ENCODE data around the gene RAB3A.
A peak's percentile ranks its signal among the peaks of the same experiment; 100 is the strongest.
"Not testable (repeated sequence)": the region's sequence is repeated elsewhere in the genome, so short reads cannot be mapped to it uniquely, and the experiment has no call there.

Gene RAB3A

DNA sequence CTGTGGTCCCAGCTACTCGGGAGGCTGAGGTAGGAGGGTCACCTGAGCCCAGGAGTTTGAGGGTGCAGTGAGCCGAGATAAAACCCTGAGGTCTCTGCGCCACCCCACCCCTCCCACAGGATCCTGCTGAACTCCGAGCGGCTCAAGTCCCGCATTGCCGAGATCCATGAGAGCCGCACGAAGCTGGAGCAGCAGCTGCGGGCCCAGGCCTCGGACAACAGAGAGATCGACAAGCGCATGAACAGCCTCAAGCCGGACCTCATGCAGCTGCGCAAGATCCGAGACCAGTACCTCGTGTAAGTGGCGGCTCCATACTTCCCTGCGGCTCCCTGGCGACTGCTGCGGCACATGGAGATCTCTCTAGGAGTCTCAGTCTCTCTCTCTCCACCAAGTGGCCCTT lies 36.8 kb downstream of the RAB3A start:
- no peak for DNase-seq

DNA sequence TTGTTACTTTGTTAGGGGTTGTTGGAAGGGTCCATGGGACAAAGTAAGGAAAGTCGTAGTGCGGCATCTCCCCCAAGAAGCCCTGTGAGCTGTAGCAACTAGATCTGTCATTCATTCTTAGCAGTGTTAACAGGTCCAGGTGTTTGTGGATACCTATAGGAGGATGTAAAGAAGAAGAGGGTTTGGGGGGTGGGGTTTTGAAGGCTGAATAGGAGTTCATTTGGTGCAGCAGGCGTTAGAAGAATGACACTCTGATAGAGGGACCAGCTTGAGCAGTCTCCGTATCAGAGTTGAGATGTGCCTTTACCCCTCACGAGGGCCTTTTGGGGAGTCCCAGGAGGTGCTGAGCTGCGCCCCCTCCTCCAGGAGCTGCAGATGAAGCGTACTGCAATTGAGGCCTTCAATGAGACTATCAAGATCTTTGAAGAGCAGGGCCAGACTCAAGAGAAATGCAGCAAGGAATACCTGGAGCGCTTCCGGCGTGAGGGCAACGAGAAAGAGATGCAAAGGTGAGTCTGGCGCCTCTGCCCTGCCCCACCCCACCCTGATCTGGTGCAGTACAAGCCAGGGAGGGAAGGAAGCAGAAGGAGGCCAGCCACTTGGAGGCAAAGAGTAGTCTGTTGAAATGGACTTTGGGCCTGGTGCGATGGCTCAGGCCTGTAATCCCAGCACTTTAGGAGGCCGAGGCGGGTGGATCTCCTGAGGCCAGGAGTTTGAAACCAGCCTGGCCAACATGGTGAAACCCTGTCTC lies 37.9 kb downstream of the RAB3A start:
- DNase-seq, result no peak

DNA sequence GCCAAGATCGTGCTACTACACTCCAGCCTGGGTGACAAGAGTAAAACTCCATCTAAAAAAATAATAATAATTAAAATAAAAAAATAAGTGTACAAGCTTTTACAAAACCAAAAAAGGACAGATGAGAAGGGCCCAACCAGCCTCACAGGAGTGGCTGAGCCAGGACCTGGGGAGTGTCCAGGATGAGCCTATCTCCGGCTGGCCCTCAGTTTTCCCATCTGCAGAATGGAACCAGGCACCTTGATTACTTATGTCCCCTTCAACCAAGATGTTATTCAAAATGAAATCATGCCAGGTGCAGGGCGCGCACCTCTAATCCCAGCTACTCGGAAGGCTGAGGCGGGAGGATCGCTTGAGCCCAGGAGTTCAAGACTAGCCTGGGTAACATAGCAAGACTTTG lies 39.8 kb downstream of the RAB3A start:
- DNase-seq, result no peak

DNA sequence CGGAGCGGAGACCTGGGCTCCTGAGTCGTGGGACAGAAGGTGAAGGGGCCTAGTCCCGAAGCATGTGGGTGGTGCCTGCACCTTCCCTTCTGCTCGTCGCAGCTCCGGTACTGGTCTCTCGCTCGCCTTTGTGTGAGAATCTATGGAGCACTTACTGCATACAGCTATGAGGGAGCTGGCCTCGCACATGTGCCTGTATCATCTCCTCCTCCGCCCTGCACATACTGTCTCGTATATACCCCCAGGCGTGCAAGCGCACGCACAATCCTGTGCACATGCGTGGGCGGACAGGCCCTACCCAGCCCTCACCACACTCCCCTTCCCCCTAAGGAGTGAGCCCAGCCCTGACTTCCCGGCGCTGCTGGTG lies 42.2 kb downstream of the RAB3A start:
- no peak for DNase-seq

DNA sequence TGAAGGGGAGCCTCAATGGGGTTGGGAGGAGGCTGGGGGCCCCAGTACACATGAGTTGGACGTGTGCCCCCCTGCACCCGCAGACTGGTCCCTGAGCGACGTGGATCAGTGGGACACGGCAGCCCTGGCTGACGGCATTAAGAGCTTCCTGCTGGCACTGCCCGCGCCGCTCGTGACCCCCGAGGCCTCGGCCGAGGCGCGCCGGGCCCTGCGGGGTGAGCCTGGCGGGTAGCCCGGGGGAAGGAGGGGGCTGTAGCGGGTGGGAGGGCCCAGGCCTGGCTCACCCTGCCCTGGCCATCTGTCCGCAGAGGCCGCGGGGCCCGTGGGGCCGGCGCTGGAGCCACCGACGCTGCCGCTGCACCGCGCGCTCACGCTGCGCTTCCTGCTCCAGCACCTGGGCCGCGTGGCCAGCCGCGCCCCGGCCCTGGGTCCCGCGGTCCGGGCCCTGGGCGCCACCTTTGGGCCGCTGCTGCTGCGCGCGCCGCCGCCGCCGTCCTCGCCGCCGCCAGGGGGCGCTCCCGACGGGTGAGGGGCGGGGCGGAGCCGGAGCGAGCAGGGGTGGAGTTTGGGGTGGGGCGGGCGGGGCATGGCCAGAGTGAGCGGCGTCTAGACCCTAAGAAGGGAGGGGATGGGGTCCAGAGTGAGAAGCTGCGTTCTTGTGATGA lies 42.7 kb downstream of the RAB3A start:
- no peak for DNase-seq

DNA sequence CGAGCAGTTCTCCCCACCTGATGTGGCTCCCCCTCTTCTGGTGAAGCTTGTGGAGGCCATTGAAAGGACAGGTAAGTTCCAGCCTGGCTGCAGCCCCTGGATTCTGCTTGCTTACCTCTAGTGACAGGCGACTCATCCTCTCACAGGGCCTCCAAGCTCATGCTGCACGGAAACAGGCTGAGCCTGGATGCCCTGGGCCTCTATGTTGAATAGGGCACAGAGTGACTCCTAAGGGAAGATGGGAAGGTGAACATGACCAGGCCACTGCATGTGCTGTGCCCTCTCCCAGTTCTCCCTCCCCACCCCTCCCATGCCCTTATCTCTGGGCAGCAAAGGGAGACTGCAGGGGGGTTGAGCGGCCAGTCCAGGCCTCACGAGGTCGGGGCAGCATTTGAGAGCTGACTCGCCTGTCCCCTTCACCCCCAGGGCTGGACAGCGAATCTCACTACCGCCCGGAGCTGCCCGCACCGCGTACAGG lies 43.3 kb downstream of the RAB3A start:
- no peak for DNase-seq

DNA sequence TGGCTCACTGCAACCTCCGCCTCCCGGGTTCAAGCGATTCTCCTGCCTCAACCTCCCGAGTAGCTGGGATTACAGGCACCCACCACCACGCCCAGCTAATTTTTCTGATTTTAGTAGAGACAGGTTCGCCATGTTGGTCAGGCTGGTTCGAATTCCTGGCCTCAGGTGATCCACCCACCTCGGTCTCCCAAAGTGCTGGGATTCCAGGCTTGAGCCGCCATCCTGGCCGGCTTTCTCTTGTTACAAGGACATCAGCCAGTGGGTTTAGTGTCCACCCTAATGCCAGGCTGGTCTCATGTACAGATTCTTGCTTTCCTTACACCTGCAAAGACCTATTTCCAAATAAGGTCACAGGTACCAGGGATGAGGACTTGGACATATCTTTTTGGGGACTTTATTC lies 44.0 kb downstream of the RAB3A start:
- DNase-seq, result no peak

DNA sequence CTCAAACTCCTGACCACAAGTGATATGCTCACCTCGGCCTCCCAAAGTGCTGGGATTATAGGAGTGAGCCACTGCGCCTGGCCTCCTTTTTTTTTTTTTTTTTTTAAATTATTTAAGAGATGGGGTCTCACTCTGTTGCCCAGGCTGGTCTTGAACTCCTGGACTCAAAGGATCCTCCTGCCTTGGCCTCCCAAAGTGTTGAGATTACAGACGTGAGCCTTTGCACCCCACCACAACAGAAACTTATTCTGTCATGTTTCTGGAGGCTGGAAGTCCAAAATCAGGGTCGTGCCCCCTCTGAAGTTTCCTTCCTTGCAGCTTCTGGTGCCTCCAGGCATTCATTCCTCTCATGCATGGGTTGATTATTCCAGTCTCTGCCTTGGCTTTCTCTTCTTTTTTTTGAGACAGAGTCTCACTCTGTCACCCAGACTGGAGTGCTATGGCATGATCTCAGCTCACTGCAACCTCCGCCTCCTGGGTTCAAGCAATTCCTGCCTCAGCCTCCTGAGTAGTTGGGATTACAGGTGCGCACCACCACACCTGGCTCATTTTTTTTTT lies 44.7 kb downstream of the RAB3A start:
- not testable (repeated sequence) for DNase-seq

DNA sequence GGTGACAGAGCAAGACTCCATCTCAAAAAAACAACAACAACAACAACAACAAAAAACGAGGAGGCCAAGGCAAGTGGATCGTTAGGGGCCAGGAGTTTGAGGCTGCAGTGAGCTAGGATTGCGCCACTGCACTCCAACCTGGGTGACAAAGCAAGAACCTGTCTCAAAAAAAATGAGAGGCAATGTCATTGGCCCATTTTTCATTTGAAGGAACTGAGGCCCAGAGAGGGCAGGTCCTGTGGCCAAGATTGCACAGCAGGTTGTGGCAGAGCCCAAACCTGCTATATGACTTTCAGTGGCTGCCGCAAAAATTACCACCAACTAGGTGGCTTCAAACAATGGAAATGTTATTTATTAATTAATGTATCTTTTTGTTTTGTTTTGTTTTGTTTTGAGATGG lies 45.4 kb downstream of the RAB3A start:
- DNase-seq, result no peak

DNA sequence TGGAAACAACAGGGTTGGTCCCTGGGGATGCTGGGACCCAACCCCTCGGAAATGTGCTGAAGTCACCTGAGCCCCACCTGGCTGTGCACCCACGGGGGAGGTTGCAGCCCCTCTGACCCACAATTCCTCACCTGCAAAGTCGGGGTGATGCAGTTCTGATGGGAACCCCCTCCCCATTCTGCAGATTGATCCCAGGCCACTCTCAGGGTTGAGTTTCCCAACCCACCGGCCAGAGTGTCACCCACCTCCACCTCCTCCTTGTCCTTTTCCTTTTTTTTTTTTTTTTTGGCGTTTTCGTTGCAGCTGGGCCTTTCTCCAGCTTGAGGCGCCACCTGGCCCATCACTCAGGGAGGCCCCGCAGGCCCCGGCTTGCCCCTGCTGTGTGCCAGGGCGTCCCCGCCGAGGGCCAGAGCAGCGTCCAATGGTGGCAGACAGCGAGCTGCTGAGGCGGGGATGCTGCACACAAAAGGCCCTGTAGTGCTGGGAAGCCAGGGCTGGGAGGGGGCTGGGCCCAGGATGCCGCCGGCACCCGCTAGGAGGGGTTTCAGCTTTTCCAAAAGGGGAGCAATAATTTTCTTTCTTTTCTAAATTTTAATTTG lies 46.3 kb downstream of the RAB3A start:
- DNase-seq, result peak; percentile 88

DNA sequence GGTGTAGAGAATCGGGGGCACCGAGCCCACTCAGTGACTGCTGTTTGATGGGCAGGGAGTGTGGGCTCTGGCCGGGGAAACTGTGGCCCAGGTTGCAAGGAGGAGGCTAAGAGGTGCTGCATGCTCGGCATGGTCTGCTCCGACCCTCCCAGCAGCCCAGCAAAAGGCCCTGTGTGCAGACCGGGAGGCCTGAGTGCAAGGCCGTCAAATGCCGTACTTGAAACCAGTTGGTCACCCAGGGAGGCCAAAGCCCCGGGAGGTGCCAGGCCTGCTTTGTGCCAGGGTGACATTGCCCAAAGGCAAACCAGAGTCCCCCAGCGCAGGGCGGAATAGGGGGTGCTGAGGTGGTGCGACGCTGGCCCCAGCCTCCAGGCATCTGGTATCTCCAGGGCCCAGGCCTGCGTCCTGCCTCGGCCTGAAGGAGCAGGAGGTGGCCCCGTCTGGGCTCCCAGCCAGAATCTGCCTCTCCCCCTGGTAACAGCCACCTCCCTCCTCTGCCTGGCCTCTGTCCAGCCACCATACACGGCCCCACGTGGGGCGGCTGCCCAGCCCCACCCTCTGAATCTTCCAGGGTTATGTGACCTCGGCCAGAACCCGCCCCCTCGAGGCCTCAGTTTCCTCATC lies 46.9 kb downstream of the RAB3A start:
- peak; percentile 83 for DNase-seq

DNA sequence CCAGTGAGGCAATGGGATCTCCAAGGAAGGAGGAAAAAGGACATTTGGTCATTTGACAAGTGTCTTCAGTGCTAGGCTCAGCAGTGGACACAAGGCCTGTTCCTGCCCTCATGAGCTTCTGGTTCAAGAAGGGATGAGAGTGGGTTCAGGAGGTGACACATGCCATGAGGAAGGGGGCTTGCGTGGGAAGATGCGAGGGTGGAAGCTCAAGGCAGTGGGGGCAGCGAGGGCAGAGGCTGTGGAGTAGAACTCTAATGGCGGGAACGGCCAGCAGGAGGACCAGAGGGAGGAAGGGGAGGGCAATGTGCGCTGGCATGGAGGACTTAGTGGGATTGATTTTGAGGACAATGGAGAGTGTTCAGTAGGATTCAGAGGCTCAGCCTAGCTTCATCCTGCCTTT lies 47.6 kb downstream of the RAB3A start:
- no peak for DNase-seq

DNA sequence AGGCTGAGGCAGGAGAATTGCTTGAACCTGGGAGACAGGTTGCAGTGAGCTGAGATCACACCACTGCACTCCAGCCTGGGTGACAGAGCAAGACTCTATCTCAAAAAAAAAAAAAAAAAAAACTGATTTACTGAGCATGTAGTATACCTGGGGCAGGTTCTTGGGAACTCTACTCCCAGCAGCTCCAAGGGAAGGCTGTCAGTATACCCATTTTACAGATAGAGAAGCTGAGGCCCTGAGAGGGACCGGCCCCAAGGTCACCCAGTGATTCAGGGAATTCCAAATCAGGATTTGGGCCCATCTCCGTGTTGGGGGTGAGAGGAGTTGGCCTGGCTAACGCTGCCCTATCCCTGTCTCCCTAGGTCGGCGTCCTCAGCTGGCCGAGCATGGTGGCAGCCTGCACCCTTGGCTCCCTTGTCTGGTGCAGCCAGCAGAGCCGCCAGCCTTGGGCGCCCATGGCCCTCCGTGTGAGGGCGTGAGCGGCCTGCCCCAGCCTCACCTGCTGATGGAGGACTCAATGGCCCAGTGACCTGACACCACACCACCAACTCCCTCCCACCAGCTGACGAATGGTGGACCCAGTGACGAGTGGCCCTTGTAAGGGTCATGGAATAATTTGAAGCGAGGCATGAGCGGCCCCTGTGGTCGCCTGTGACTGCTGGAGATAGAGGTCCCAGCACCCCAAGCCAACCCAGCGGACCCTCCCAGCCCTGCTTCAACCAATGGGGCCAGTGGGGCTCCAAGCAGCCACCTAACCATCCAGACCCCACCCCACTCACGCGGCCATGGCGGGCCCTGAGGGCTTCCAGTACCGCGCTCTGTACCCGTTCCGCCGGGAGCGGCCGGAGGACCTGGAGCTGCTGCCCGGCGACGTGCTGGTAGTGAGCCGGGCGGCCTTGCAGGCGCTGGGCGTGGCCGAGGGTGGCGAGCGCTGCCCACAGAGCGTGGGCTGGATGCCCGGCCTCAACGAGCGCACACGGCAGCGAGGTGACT lies 48.5 kb downstream of the RAB3A start:
- no peak for DNase-seq

DNA sequence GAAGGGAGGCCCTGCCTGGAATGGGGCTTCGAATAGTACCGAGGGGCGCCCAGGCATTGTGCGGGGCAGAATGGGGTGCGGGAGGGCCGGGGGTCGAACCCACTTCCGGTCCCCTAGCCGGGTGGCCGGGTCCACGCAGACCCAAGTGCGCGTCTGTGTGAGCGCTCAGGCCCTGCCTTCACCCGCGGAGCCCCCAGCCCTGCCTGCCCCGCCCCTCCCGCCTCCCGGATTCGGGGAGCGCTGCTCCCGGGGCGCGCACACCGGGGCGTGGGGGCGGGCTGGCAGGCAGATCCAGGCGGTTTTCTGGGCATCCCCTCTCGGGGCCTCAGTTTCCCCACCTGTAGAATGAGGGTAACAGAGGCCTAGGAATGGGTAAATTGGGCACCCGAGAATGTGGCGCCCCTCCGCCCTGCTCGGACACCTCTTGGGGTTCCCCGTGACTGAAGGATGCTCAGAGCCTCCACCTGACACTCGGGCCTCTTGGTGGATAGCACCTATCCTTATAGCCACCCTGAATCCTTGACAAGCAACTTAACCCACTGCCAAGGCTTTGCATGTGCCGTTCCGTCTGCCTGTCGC lies 50.2 kb downstream of the RAB3A start:
- no peak for DNase-seq

DNA sequence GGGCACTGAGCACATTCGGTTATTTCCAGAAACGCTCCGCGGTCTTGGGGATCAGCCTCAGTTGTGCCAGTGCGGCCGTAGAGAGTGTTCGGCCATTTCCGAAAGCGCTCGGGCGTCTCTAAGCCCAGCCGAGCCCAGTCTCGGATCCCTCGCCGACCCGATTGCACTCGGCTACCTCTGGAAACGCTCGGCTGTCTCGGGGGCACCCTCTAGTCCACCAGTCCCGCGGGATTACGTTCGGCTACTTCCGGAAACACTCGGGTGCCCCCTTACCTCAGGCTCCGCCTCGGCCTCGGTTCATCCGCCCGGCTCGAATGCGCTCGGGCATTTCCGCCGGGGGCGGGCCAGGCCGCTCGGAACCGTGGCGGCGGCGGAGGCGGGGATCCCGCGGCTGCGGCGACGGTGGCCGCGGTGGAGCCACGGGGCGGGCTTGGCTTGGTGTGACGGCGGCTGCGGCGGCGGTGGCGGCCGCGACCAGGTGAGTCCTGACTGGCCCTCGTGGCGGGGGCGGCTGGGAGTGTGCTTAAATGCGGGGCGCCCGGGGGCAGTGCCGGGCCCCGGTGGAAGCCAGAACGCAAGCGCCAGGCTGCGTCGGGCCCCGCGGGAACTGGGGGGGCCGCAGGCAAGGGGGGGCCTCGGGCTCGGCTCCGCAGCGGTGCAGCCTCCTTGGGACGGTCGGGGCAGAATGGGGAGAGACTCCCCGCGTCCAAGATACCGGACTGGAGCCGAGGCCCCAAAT lies 50.9 kb downstream of the RAB3A start, which contains the start of gene PIK3R2:
Gene PIK3R2 (plus strand): TSS at position 347 of the 739 bp plus-strand sequence. CDS start 2,717 bp downstream, outside the sequence.
- DNase-seq, result peak; percentile 97

DNA sequence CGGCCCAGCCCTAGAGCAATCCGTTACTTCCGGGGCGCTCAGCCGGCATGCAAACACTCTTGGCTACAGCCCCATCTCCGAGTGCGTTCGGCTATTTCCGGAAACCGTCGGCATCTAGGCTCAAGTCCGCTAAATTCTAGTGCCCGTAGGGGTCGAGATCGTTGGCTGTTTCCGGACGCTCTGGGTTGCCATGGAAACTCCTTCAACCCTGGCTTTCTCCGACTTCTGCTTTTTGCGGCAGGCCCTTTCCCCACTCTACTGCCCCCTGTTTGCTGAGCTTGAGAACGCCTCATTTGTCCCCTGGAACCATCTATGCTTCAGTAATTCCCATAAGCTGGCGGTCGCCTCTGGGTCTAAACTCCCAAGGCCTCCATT lies 51.4 kb downstream of the RAB3A start:
- peak; percentile 79 for DNase-seq

DNA sequence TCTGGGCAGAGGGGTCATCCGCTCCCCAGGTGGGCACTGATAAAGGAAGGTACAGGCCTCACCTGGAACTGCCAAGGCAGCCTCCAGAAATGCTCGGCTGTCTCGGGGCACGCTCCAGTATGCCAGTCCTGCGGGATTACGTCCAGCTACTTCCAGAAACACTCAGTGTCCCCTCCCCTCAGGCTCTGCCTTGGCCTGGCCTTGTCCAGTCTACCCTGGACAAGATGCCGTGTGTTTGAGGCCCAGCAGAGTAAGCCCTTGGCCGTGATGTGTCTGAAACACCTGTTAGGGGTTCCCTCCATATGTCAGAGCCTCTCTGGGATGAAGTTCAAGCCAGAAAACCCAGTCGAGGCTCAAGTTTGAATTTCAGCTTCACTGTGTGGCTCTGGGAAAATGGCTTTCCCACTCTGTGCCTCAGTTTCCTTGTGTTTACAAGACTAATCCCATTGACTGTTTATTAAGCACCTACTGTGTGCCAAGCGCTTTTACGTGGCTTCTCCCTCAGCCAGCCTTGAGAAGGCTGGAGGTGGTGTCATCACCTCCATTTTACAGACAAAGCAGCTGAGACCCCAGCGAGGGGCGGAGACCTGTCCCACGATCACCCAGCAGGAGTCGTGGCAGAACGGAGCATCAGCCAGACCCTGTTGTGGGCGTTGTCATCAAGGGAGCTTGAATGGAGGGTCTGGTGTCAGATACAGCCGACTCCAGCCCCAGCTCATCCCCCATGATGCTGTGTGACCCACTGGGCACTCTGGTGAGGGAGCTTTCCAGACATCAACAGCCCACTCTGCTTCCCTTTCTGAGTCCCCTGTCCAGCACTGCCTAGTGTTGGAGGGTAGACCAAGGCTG lies 52.8 kb downstream of the RAB3A start:
- DNase-seq, result no peak

DNA sequence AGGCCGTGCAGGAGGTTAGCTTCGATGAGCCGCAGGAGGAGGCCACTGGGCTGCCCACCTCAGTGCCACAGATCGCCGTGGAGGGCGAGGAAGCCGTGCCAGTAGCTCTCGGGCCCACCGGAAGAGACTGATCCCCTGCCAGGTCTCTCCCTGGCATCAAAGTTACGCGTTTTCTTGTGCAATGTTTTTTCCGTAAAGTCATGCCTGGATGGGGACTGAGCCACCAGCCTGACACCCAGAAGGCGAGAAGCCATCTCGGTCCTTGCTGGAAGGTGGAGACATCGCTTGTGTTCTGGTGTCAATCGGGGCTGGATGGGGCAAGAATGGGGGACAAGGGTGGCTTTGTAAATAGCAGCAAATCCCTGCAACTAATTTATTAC lies 54.3 kb downstream of the RAB3A start:
- no peak for DNase-seq

DNA sequence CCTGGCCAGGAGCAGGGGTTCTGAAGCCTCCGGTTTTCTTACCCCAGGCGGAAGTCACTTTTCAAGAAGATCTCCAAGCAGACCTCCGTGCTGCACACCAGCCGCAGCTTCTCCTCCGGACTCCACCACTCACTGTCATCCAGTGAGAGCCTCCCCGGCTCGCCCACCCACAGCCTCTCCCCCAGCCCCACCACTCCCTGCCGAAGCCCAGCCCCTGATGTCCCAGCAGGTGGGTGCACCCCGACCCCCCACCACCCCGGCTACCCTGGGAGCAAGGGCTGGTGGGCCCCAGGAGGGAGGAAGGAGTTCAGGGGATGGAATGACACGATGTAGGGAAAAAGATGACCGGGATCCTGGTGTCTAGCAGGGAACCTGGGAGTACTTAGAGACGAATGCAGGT lies 56.4 kb downstream of the RAB3A start:
- no peak for DNase-seq
